Measurements from ENCODE around the gene LONP2. TPM values are rescaled to one million over a fixed set of nuclear protein-coding genes. Genes with fewer than 3 reads are reported as not detected.

Gene LONP2
- polyA plus RNA-seq, 4 donors = 18.1 to 48.3 (median 27.4) TPM

DNA sequence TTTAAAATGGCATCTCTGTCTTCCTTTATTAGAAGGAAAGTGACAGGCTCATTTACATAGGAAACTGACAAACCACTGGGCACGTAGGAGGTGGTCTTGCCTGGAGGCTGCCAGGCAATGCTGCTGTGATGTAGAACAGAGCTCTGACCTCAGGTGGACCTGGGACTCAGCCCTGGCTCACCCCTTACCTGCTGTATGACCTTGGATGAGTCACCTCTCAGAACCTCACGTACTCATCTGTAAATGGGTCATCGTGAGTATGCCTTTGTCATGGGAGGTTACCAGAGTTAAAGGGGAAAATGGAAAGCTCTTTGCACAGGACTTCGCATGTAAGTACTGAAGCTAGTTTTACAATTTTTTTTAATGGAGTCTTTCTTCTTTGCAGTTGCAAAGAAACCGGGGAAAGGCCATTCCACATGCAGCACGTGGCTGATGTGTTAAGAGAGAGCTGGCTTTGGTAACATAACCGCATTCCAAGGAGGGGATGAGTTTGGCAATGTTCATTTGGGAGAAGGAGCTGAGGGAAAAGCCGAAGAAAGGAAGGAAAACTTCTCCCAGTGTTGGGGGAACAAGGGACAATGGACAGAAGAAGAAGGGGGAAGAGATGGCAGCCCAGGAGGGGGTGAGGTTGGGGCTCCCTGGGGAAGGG lies 37.4 kb upstream of the LONP2 start:
- FAIRE-seq (no peak), DNase-seq (peak in 1 of 2 donors; percentile 54)
- H3K4me3 ChIP-seq (ENCODE audit: low read depth in 1 of 3, low read length in 3 of 3) = no peak overlapping the region

GRCh38 chr16:48210747-48211146 lies 33.4 kb upstream of the LONP2 start:
- WGBS, 3 donors = 86 to 87% (median 86%) methylated on average over 6 of the region's 6 CpGs
- no peak for FAIRE-seq

More for the DNA sequence above, 37.4 kb upstream of the LONP2 start:
- WGBS, 3 donors = 72 to 79% (median 73%) methylated on average over 8 of the region's 8 CpGs
- Histone ChIP-seq H3K4me1 (ENCODE audit: control insufficient read depth in 3 of 3, insufficient read depth in 2 of 3, low read depth in 1 of 3, low read length in 2 of 3) (peaks cover 0 to 13% (median 0%) of the 10 kb centered on the region in 3 donors), H3K27ac (ENCODE audit: low read depth in 1 of 3, low read length in 2 of 3) (no peak overlapping the region), H3K36me3 (ENCODE audit: control insufficient read depth in 3 of 3, insufficient read depth in 2 of 3, low read depth in 1 of 3, low read length in 3 of 3) (no peaks in the 10 kb centered on the region), H3K27me3 (ENCODE audit: control insufficient read depth in 3 of 3, insufficient read depth in 3 of 3, low read length in 3 of 3) (no peaks in the 10 kb centered on the region), H3K9me3 (ENCODE audit: control insufficient read depth in 2 of 2, insufficient read depth in 1 of 2, low read depth in 1 of 2, low read length in 1 of 2) (no peaks in the 10 kb centered on the region)

GRCh38 chr16:48212033-48212432 lies 32.1 kb upstream of the LONP2 start:
- WGBS, 3 donors = 72 to 88% (median 85%) methylated on average over 3 of the region's 3 CpGs
- H3K4me1 ChIP-seq (ENCODE audit: control insufficient read depth in 3 of 3, insufficient read depth in 2 of 3, low read depth in 1 of 3, low read length in 2 of 3) = no peaks in the 10 kb centered on the region
- FAIRE-seq (no peak), DNase-seq (no peak)
- H3K27ac ChIP-seq (ENCODE audit: low read depth in 1 of 3, low read length in 2 of 3) = no peak overlapping the region
- H3K27me3 ChIP-seq (ENCODE audit: control insufficient read depth in 3 of 3, insufficient read depth in 3 of 3, low read length in 3 of 3) = no peaks in the 10 kb centered on the region
- no peak overlapping the region for H3K4me3 ChIP-seq (ENCODE audit: low read depth in 1 of 3, low read length in 3 of 3)
- no peaks in the 10 kb centered on the region for H3K9me3 ChIP-seq (ENCODE audit: control insufficient read depth in 2 of 2, insufficient read depth in 1 of 2, low read depth in 1 of 2, low read length in 1 of 2)
- H3K36me3 ChIP-seq (ENCODE audit: control insufficient read depth in 3 of 3, insufficient read depth in 2 of 3, low read depth in 1 of 3, low read length in 3 of 3) = no peaks in the 10 kb centered on the region

More at GRCh38 chr16:48210747-48211146, 33.4 kb upstream of the LONP2 start:
- Histone ChIP-seq H3K9me3 (ENCODE audit: control insufficient read depth in 2 of 2, insufficient read depth in 1 of 2, low read depth in 1 of 2, low read length in 1 of 2) (no peaks in the 10 kb centered on the region), H3K27ac (ENCODE audit: low read depth in 1 of 3, low read length in 2 of 3) (no peak overlapping the region), H3K27me3 (ENCODE audit: control insufficient read depth in 3 of 3, insufficient read depth in 3 of 3, low read length in 3 of 3) (no peaks in the 10 kb centered on the region), H3K4me1 (ENCODE audit: control insufficient read depth in 3 of 3, insufficient read depth in 2 of 3, low read depth in 1 of 3, low read length in 2 of 3) (no peaks in the 10 kb centered on the region), H3K4me3 (ENCODE audit: low read depth in 1 of 3, low read length in 3 of 3) (no peak overlapping the region), H3K36me3 (ENCODE audit: control insufficient read depth in 3 of 3, insufficient read depth in 2 of 3, low read depth in 1 of 3, low read length in 3 of 3) (no peaks in the 10 kb centered on the region)
- DNase-seq = no peak

- WGBS, 3 donors = 32 to 68% (median 54%) methylated on average over 6 of the region's 6 CpGs
- Histone ChIP-seq H3K36me3 (ENCODE audit: control insufficient read depth in 3 of 3, insufficient read depth in 2 of 3, low read depth in 1 of 3, low read length in 3 of 3) (no peaks in the 10 kb centered on the region), H3K27ac (ENCODE audit: low read depth in 1 of 3, low read length in 2 of 3) (no peak overlapping the region), H3K27me3 (ENCODE audit: control insufficient read depth in 3 of 3, insufficient read depth in 3 of 3, low read length in 3 of 3) (no peaks in the 10 kb centered on the region), H3K4me3 (ENCODE audit: low read depth in 1 of 3, low read length in 3 of 3) (no peak overlapping the region), H3K9me3 (ENCODE audit: control insufficient read depth in 2 of 2, insufficient read depth in 1 of 2, low read depth in 1 of 2, low read length in 1 of 2) (no peaks in the 10 kb centered on the region), H3K4me1 (ENCODE audit: control insufficient read depth in 3 of 3, insufficient read depth in 2 of 3, low read depth in 1 of 3, low read length in 2 of 3) (no peaks in the 10 kb centered on the region)
- DNase-seq (no peak), FAIRE-seq (no peak)
Observed at GRCh38 chr16:48215738-48216137, 28.4 kb upstream of the LONP2 start.

DNA sequence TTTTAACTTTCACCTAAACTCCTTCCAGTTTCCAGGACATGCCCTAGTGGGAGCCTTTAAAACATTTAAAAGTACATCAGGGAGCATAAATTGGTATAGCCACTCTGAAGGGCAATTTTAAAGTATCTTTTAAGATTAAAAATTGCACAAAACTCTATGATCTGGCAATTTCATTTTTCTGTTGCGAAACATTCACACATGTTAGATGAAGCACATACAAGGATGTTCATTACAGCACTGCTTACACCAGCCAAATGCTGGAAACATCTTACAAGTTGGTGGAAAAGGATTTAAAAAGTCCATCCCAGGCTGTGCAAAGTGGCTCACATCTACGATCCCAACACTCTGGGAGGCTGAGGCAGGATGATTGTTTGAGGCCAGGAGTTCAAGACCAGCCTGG lies 26.4 kb upstream of the LONP2 start:
- Histone ChIP-seq H3K4me1 (ENCODE audit: control insufficient read depth in 3 of 3, insufficient read depth in 2 of 3, low read depth in 1 of 3, low read length in 2 of 3) (no peaks in the 10 kb centered on the region), H3K4me3 (ENCODE audit: low read depth in 1 of 3, low read length in 3 of 3) (no peak overlapping the region), H3K9me3 (ENCODE audit: control insufficient read depth in 2 of 2, insufficient read depth in 1 of 2, low read depth in 1 of 2, low read length in 1 of 2) (no peaks in the 10 kb centered on the region), H3K27me3 (ENCODE audit: control insufficient read depth in 3 of 3, insufficient read depth in 3 of 3, low read length in 3 of 3) (no peaks in the 10 kb centered on the region), H3K27ac (ENCODE audit: low read depth in 1 of 3, low read length in 2 of 3) (no peak overlapping the region), H3K36me3 (ENCODE audit: control insufficient read depth in 3 of 3, insufficient read depth in 2 of 3, low read depth in 1 of 3, low read length in 3 of 3) (no peaks in the 10 kb centered on the region)
- no peak for FAIRE-seq
- WGBS, 3 donors = 80 to 91% (median 90%) methylated on average over 2 of the region's 2 CpGs
- DNase-seq = no peak

- FAIRE-seq (no peak), DNase-seq (no peak)
- WGBS, 3 donors = 81 to 87% (median 86%) methylated on average over 3 of the region's 3 CpGs
- no peaks in the 10 kb centered on the region for H3K36me3 ChIP-seq (ENCODE audit: control insufficient read depth in 3 of 3, insufficient read depth in 2 of 3, low read depth in 1 of 3, low read length in 3 of 3)
- no peaks in the 10 kb centered on the region for H3K4me1 ChIP-seq (ENCODE audit: control insufficient read depth in 3 of 3, insufficient read depth in 2 of 3, low read depth in 1 of 3, low read length in 2 of 3)
- no peaks in the 10 kb centered on the region for H3K27me3 ChIP-seq (ENCODE audit: control insufficient read depth in 3 of 3, insufficient read depth in 3 of 3, low read length in 3 of 3)
- H3K27ac ChIP-seq (ENCODE audit: low read depth in 1 of 3, low read length in 2 of 3) = no peak overlapping the region
- H3K9me3 ChIP-seq (ENCODE audit: control insufficient read depth in 2 of 2, insufficient read depth in 1 of 2, low read depth in 1 of 2, low read length in 1 of 2) = no peaks in the 10 kb centered on the region
- no peak overlapping the region for H3K4me3 ChIP-seq (ENCODE audit: low read depth in 1 of 3, low read length in 3 of 3)
Observed at GRCh38 chr16:48218473-48218872, 25.6 kb upstream of the LONP2 start.

GRCh38 chr16:48220891-48221290 lies 23.2 kb upstream of the LONP2 start:
- Histone ChIP-seq H3K27ac (ENCODE audit: low read depth in 1 of 3, low read length in 2 of 3) (no peak overlapping the region), H3K4me1 (ENCODE audit: control insufficient read depth in 3 of 3, insufficient read depth in 2 of 3, low read depth in 1 of 3, low read length in 2 of 3) (no peaks in the 10 kb centered on the region), H3K36me3 (ENCODE audit: control insufficient read depth in 3 of 3, insufficient read depth in 2 of 3, low read depth in 1 of 3, low read length in 3 of 3) (no peaks in the 10 kb centered on the region), H3K4me3 (ENCODE audit: low read depth in 1 of 3, low read length in 3 of 3) (no peak overlapping the region), H3K27me3 (ENCODE audit: control insufficient read depth in 3 of 3, insufficient read depth in 3 of 3, low read length in 3 of 3) (no peaks in the 10 kb centered on the region), H3K9me3 (ENCODE audit: control insufficient read depth in 2 of 2, insufficient read depth in 1 of 2, low read depth in 1 of 2, low read length in 1 of 2) (no peaks in the 10 kb centered on the region)
- DNase-seq (no peak), FAIRE-seq (no peak)
- 74 to 81% (median 81%) methylated on average over 3 of the region's 3 CpGs for WGBS, 3 donors

GRCh38 chr16:48223490-48223889 lies 20.6 kb upstream of the LONP2 start:
- WGBS, 3 donors = 94 to 97% (median 95%) methylated on average over 4 of the region's 4 CpGs
- no peak overlapping the region for H3K27ac ChIP-seq (ENCODE audit: low read depth in 1 of 3, low read length in 2 of 3)
- FAIRE-seq (no peak), DNase-seq (no peak)
- H3K4me1 ChIP-seq (ENCODE audit: control insufficient read depth in 3 of 3, insufficient read depth in 2 of 3, low read depth in 1 of 3, low read length in 2 of 3) = no peaks in the 10 kb centered on the region
- H3K36me3 ChIP-seq (ENCODE audit: control insufficient read depth in 3 of 3, insufficient read depth in 2 of 3, low read depth in 1 of 3, low read length in 3 of 3) = no peaks in the 10 kb centered on the region
- H3K4me3 ChIP-seq (ENCODE audit: low read depth in 1 of 3, low read length in 3 of 3) = no peak overlapping the region
- no peaks in the 10 kb centered on the region for H3K9me3 ChIP-seq (ENCODE audit: control insufficient read depth in 2 of 2, insufficient read depth in 1 of 2, low read depth in 1 of 2, low read length in 1 of 2)
- H3K27me3 ChIP-seq (ENCODE audit: control insufficient read depth in 3 of 3, insufficient read depth in 3 of 3, low read length in 3 of 3) = no peaks in the 10 kb centered on the region

DNA sequence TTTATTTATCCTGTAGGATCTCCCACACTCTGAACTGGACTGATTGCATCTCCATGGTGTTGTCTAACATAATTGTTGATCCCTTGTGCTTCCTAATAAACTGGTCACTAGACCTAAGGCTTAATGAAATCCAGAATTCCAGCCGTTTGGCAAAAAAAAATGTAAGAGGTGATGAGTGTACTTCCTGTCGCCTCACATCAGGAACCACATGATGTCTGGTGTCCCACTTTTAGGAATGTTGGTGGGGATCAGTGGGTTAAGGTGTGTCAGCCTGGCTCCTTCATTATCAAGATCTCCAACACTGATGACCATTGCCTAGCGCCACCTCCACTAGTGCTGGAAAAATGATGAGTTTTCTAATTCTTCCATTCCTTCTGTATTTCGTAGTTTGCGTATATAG lies 18.6 kb upstream of the LONP2 start:
- FAIRE-seq (no peak), DNase-seq (no peak)
- no peaks in the 10 kb centered on the region for H3K27me3 ChIP-seq (ENCODE audit: control insufficient read depth in 3 of 3, insufficient read depth in 3 of 3, low read length in 3 of 3)
- WGBS, 3 donors = 82 to 94% (median 90%) methylated on average over 5 of the region's 5 CpGs
- H3K4me1 ChIP-seq (ENCODE audit: control insufficient read depth in 3 of 3, insufficient read depth in 2 of 3, low read depth in 1 of 3, low read length in 2 of 3) = no peaks in the 10 kb centered on the region
- H3K27ac ChIP-seq (ENCODE audit: low read depth in 1 of 3, low read length in 2 of 3) = no peak overlapping the region
- no peaks in the 10 kb centered on the region for H3K36me3 ChIP-seq (ENCODE audit: control insufficient read depth in 3 of 3, insufficient read depth in 2 of 3, low read depth in 1 of 3, low read length in 3 of 3)
- H3K9me3 ChIP-seq (ENCODE audit: control insufficient read depth in 2 of 2, insufficient read depth in 1 of 2, low read depth in 1 of 2, low read length in 1 of 2) = no peaks in the 10 kb centered on the region
- no peak overlapping the region for H3K4me3 ChIP-seq (ENCODE audit: low read depth in 1 of 3, low read length in 3 of 3)
